ENCODE data around the gene PNPT1.

GRCh38 chr2:55707751-55708150, 14.1 kb upstream of the PNPT1 start:
- TF ChIP-seq, protein P1, sequence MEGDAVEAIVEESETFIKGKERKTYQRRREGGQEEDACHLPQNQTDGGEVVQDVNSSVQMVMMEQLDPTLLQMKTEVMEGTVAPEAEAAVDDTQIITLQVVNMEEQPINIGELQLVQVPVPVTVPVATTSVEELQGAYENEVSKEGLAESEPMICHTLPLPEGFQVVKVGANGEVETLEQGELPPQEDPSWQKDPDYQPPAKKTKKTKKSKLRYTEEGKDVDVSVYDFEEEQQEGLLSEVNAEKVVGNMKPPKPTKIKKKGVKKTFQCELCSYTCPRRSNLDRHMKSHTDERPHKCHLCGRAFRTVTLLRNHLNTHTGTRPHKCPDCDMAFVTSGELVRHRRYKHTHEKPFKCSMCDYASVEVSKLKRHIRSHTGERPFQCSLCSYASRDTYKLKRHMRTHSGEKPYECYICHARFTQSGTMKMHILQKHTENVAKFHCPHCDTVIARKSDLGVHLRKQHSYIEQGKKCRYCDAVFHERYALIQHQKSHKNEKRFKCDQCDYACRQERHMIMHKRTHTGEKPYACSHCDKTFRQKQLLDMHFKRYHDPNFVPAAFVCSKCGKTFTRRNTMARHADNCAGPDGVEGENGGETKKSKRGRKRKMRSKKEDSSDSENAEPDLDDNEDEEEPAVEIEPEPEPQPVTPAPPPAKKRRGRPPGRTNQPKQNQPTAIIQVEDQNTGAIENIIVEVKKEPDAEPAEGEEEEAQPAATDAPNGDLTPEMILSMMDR (IDR thresholded peaks at IDR 0.05): no peak
- TF ChIP-seq EP300 (IDR thresholded peaks at IDR 0.05): no peak
